Measurements from ENCODE around the gene ERC2. TPM values are rescaled to one million over a fixed set of nuclear protein-coding genes. Genes with fewer than 3 reads are reported as not detected.

ERC2 gene
- polyA plus RNA-seq, 3 donors, result not detected

GRCh38 chr3:56251343-56251945 lies 216.8 kb downstream of the ERC2 start:
- no CpG with 5 or more reads among the region's 3 CpGs for whole genome bisulfite sequencing (ENCODE audit: insufficient coverage)
- TF ChIP-seq CTCF (IDR thresholded peaks at IDR 0.05), result peak; percentile 79
- Histone ChIP-seq H3K9ac (ENCODE audit: insufficient read depth, low read length, poor library complexity, severe bottlenecking) (no peak overlapping the region), H3K27me3 (ENCODE audit: control insufficient read depth in 2 of 2, insufficient read depth in 2 of 2, low read length in 2 of 2) (peaks cover 0 to 2% of the 10 kb centered on the region in 2 donors), H3K79me2 (ENCODE audit: insufficient read depth, low read length) (no peaks in the 10 kb centered on the region), H3K27ac (ENCODE audit: low read depth in 1 of 2, low read length in 2 of 2) (no peak overlapping the region), H3K4me1 (ENCODE audit: control insufficient read depth in 1 of 2, insufficient read depth in 2 of 2, low read length in 2 of 2) (no peaks in the 10 kb centered on the region), H3K36me3 (replicated peaks in 1 of 2; ENCODE audit: control insufficient read depth in 1 of 2, insufficient read depth in 2 of 2, low read length in 2 of 2) (no peaks in the 10 kb centered on the region), H3K4me3 (replicated peaks in 1 of 3; ENCODE audit: low read depth in 2 of 3, low read length in 3 of 3) (no peak overlapping the region), H3K4me2 (replicated peaks; ENCODE audit: extremely low read depth, low read length, poor library complexity, severe bottlenecking) (no peak overlapping the region), H2AFZ (ENCODE audit: insufficient read depth, low read depth, low read length, poor library complexity, severe bottlenecking) (no peak overlapping the region), H4K20me1 (ENCODE audit: insufficient read depth, low read length) (no peaks in the 10 kb centered on the region), H3K9me3 (replicated peaks in 1 of 2; ENCODE audit: control insufficient read depth in 1 of 2, insufficient read depth in 1 of 2, low read length in 2 of 2) (no peaks in the 10 kb centered on the region)
- peaks cover 0 to 6% (median 3%) of the 10 kb centered on the region in 3 donors for H3K27me3 Mint-ChIP-seq (ENCODE audit: low read depth in 3 of 3)
- intact Hi-C loops (cut with micrococcal nuclease), result loop anchor here (5.0 to 10.0 kb wide), 2 partner anchors 764 to 1397 kb away; partner anchors contain the start of gene WNT5A (in 2 of the 2)
- H3K4me1 Mint-ChIP-seq, result no peaks in the 10 kb centered on the region
- peak; percentile 2 to 23 (median 15) for DNase-seq
- no peaks in the 10 kb centered on the region for H3K36me3 Mint-ChIP-seq
- no peak overlapping the region for H3K4me3 Mint-ChIP-seq
- H3K27ac Mint-ChIP-seq, result no peak overlapping the region
- no peaks in the 10 kb centered on the region for H3K9me3 Mint-ChIP-seq

GRCh38 chr3:56248021-56248420 lies 220.2 kb downstream of the ERC2 start:
- no peaks in the 10 kb centered on the region for H3K9me3 ChIP-seq (replicated peaks in 1 of 2; ENCODE audit: control insufficient read depth in 1 of 2, insufficient read depth in 1 of 2, low read length in 2 of 2)
- 86% methylated on average over 3 of the region's 4 CpGs for WGBS (ENCODE audit: insufficient coverage)
- intact Hi-C loops (cut with micrococcal nuclease), result no loop called here
- no peak for TF ChIP-seq CTCF (IDR thresholded peaks at IDR 0.05)
- no peaks in the 10 kb centered on the region for H3K36me3 ChIP-seq (replicated peaks in 1 of 2; ENCODE audit: control insufficient read depth in 1 of 2, insufficient read depth in 2 of 2, low read length in 2 of 2)
- H4K20me1 ChIP-seq (ENCODE audit: insufficient read depth, low read length), result no peaks in the 10 kb centered on the region
- no peaks in the 10 kb centered on the region for H3K4me1 ChIP-seq (ENCODE audit: control insufficient read depth in 1 of 2, insufficient read depth in 2 of 2, low read length in 2 of 2)
- no peak overlapping the region for H2AFZ ChIP-seq (ENCODE audit: insufficient read depth, low read depth, low read length, poor library complexity, severe bottlenecking)
- Mint-ChIP-seq H3K9me3 (no peaks in the 10 kb centered on the region), H3K36me3 (no peaks in the 10 kb centered on the region), H3K4me1 (no peaks in the 10 kb centered on the region), H3K27ac (no peak overlapping the region), H3K4me3 (no peak overlapping the region), H3K27me3 (ENCODE audit: low read depth in 3 of 3) (peaks cover 0 to 2% (median 2%) of the 10 kb centered on the region in 3 donors)
- no peak overlapping the region for H3K4me3 ChIP-seq (replicated peaks in 1 of 3; ENCODE audit: low read depth in 2 of 3, low read length in 3 of 3)
- H3K9ac ChIP-seq (ENCODE audit: insufficient read depth, low read length, poor library complexity, severe bottlenecking), result no peak overlapping the region
- DNase-seq, result no peak
- H3K27ac ChIP-seq (ENCODE audit: low read depth in 1 of 2, low read length in 2 of 2), result no peak overlapping the region
- H3K79me2 ChIP-seq (ENCODE audit: insufficient read depth, low read length), result no peaks in the 10 kb centered on the region
- no peak overlapping the region for H3K4me2 ChIP-seq (replicated peaks; ENCODE audit: extremely low read depth, low read length, poor library complexity, severe bottlenecking)
- H3K27me3 ChIP-seq (ENCODE audit: control insufficient read depth in 2 of 2, insufficient read depth in 2 of 2, low read length in 2 of 2), result peaks cover 0 to 2% of the 10 kb centered on the region in 2 donors

All from CD14-positive monocyte (primary cell).